AG08395 (cell line): ENCODE measurements around the gene NRXN3.

Source experiments
- DNase-seq: peaks from one replicate; pipeline ENCODE4 v3.0.0; 2012; ENCODE audit warnings: mixed read lengths, low spot score

Gene NRXN3

GRCh38 chr14:79419571-79420327 is 1249.6 kb downstream of the NRXN3 start:
- DNase-seq: no peak

DNA sequence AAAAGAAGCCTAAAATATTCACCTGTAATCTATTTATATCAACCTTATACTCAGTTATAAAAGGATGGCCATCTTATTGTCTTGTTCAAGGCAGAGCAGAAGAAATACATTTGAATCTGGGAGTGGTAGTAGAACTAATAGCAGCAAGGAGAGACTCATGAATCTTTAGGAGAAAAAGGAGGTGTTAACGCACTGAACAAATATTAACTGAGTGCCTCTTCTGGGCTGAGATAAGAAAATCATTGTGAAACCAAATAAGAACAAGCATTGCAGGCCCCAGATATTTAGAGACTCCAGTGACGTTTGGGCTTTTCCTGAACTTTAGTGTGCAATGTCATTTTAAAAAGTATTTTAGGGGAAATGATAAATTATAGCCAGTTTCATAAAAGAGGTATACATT is 1250.6 kb downstream of the NRXN3 start:
- DNase-seq: no peak

- DNase-seq: no peak
Measured at GRCh38 chr14:79421811-79422210, 1251.6 kb downstream of the NRXN3 start.

GRCh38 chr14:79424462-79424861 is 1254.3 kb downstream of the NRXN3 start:
- DNase-seq: no peak

- DNase-seq: no peak
Measured at GRCh38 chr14:79426103-79426755, 1256.1 kb downstream of the NRXN3 start.

GRCh38 chr14:79432640-79433039 is 1262.5 kb downstream of the NRXN3 start:
- no peak for DNase-seq

DNA sequence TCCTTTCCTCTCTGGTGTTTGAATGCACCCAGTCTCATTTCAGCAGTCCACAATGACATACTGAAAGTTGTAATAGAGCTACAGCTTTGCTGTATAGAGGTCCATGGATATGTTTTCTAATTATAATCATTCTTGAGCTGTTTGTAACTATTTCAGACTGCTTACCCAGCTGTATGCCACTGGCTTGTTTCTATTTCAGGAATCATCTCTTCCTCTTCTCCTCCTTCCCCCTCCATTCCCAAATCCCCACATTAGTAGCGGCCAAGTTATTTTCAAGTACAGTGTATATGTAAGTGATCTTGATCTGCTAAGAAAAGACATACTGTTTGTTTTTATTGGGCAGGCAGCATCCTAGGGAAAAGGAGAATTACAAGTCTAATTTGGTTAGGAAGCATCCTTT is 1266.2 kb downstream of the NRXN3 start:
- no peak for DNase-seq

GRCh38 chr14:79437951-79438350 is 1267.8 kb downstream of the NRXN3 start:
- no peak for DNase-seq

GRCh38 chr14:79438696-79439342 is 1268.6 kb downstream of the NRXN3 start:
- DNase-seq: no peak

- no peak for DNase-seq
Measured at GRCh38 chr14:79442786-79443185, 1272.6 kb downstream of the NRXN3 start.

- DNase-seq: no peak
Measured at GRCh38 chr14:79443602-79444001, 1273.4 kb downstream of the NRXN3 start.

GRCh38 chr14:79448960-79449359 is 1278.8 kb downstream of the NRXN3 start:
- no peak for DNase-seq

GRCh38 chr14:79451601-79452000 is 1281.4 kb downstream of the NRXN3 start:
- no peak for DNase-seq

- DNase-seq: no peak
Measured at GRCh38 chr14:79453276-79453675, 1283.1 kb downstream of the NRXN3 start.

- no peak for DNase-seq
Measured at GRCh38 chr14:79464468-79464867, 1294.3 kb downstream of the NRXN3 start.

- DNase-seq: no peak
Measured at GRCh38 chr14:79465651-79466050, 1295.5 kb downstream of the NRXN3 start.

DNA sequence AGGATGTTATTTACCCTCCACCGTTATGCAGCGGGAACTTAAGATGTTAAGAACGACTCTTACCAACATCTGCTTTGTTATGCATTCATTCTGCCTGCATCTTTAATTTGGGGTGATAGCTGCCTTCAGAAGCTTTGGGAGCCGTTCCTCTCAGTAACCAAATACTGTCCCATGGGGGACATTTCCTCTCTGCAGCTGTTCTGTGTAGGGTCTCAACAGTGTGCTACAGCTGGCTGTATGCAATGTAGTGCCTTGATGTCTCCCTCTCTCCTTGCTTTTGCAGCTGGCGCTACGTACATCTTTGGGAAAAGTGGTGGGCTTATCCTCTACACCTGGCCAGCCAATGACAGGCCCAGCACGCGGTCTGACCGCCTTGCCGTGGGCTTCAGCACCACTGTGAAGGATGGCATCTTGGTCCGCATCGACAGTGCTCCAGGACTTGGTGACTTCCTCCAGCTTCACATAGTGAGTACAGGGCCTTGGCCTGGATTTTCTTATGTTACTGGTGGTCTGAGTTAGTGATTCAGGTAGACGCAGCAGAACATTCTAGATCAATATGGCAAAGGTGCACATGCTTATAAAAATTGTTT is 1296.9 kb downstream of the NRXN3 start:
- no peak for DNase-seq

DNA sequence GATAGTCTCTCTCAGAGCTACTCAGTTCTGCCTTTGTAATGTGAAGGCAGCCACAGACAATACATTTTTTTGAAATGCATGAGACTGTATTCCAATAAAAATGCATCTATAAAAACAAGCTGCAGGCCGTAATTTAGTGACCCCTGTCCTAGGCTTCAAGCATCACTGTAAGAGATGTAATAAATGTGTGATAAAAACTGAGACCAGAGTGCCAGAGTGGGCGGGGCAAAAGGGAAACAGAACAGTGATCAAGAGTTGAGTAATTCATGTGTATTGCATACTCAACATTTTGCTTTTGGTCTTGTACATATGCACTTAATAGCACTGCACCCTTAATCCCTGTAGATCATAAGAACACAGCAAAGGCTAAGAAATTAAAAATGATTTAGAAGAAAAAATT is 1297.7 kb downstream of the NRXN3 start:
- DNase-seq: no peak

DNA sequence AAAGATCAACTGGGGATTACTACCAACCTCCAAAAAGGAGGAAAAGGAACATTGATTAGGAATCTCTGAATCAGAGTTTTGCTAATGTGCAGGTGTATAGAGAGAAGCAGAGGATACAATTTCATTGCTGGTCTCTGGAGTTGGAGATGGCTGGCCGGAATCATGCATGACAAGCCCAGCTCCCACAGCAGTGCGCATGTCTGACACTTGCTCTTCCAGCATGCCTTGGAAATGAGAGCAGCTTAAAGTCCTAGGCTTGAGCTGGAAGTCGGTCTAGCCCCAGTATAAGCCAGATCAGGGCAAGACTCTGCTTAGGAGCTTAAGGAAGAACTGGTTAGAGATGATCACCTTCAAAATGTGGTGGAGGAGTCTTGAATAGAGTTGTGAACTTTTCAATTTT is 1298.3 kb downstream of the NRXN3 start:
- DNase-seq: no peak

DNA sequence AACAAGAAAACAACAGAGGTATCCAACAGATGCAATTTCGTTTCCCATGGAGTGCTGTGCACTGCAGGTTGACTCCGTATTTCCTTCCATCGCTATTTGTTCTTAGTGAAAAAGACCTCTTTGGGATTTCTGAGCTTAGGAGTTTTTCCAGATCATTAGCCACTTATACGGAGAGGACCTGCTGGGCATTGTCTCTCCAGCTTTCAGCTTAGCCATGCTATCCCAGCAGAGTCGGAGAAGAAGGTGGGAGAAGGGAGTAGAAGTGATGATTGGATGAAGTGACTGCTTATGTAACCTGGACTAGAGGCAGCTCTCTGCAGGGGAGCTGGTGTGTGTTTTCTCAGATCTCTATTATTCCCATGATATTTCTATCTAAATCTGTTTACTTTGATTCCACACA is 1303.5 kb downstream of the NRXN3 start:
- DNase-seq: no peak

- DNase-seq: no peak
Measured at GRCh38 chr14:79475887-79476532, 1305.8 kb downstream of the NRXN3 start.

DNA sequence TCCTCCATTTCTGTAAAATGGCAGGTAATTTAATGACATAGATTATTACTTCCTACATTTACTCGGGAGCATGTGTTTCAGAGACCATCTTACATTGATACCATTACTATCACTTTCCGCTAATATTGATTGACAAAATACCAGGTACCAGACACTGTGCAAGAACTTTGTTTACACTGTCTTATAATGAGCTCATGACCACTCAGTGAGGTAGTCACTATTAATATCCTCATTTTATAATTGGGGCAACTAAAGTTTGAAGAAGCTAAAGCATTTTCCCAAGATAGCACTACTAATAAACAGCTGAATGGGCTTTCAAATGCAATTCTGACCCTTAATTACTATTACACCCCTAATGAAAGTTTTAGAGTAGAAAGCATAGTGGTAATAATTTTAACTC is 1306.4 kb downstream of the NRXN3 start:
- no peak for DNase-seq
